Ovary (tissue), 3 donors: ENCODE results near the gene HRH2.

Experiments
- CTCF ChIP-seq, 3 donors: fragments of 450-650 bp in 2 of 3; fragments of 200-600 bp in 1 of 3; IDR thresholded peaks; one replicate each; pipeline versions ENCODE4 v1.5.1 to v1.8.0; 2016 to 2022; ENCODE audit warnings: antibody characterized with exemption in 3 of 3, mild to moderate bottlenecking in 1 of 3
- EP300 ChIP-seq: sonication (generic); formaldehyde crosslinking; IDR thresholded peaks from one replicate; pipeline ENCODE4 v1.6.1; 2017; ENCODE audit warnings: antibody characterized with exemption
- POLR2A ChIP-seq: fragments of 450-650 bp; IDR thresholded peaks from one replicate; pipeline ENCODE4 v1.6.1; 2017; ENCODE audit warnings: antibody characterized with exemption, mild to moderate bottlenecking, moderate library complexity
- donor health status: DM: no; HTN: no; CAD: no.

- TF ChIP-seq POLR2A: no peak
- TF ChIP-seq CTCF (IDR thresholded peaks at IDR 0.05): no peak
- TF ChIP-seq EP300: no peak
These were observed 87.3 kb downstream of the HRH2 start for GRCh38 chr5:175745210-175745609.
